ENCODE measurements around the gene PCYT2.

The PCYT2 gene

GRCh38 chr17:81851423-81851822 lies 59.8 kb downstream of the PCYT2 start:
- DNase-seq = no peak

Data from suppressor macrophage treated with lipopolysaccharide for 1 hour (primary cell).